A549 (cell line): ENCODE results near the gene NAV3. TPM values are rescaled to one million over a fixed set of nuclear protein-coding genes. Genes with fewer than 3 reads are reported as not detected.

Experiments used
- ATAC-seq, 2 experiments: fragments of 200-7000 bp in 1 of 2; fragments of >200 bp in 1 of 2; cut with Nextera tagmentation in 1 of 2; cut with Tn5 transposase in 1 of 2; 3 replicates each; pipeline versions ENCODE4 v1.8.0 to v1.9.1; 2018 to 2020; ENCODE audit warnings: mild to moderate bottlenecking in 1 of 2, moderate library complexity in 1 of 2
- CTCF ChIA-PET: fragments of 300-600 bp; sonication (Branson Sonifier 250); formaldehyde crosslinking; extraction: SDS; loops from one replicate; lab custom pipeline; 2021; ENCODE audit warnings: antibody characterized with exemption, inconsistent platforms; lab: Yijun Ruan, JAX
- POLR2A ChIA-PET: fragments of 350-600 bp; formaldehyde crosslinking; extraction: SDS; loops from one replicate; lab custom pipeline; 2021; ENCODE audit warnings: antibody characterized with exemption, inconsistent platforms; lab: Yijun Ruan, JAX
- DNase-seq, 2 experiments: peaks; one replicate each; pipeline versions ENCODE4 v3.0.0 to v3.0.0-alpha.2; 2011 to 2016; ENCODE audit warnings: low read depth in 1 of 2, low spot score in 1 of 2
- FAIRE-seq: peaks from 2 replicates; lab custom pipeline; 2011; peaks lifted over from hg19 to GRCh38; lab: Jason Lieb, UNC
- H3K27ac ChIP-seq, 2 experiments: fragments of >200 bp; sonication (Bioruptor Twin); formaldehyde crosslinking; 3 replicates each; pipeline ENCODE4 v1.5.1; 2016 to 2017
- H3K4me1 ChIP-seq: fragments of >200 bp; sonication (Bioruptor Twin); formaldehyde crosslinking; 3 replicates; pipeline ENCODE4 v1.6.1; 2016
- H3K4me2 ChIP-seq: fragments of >200 bp; sonication (Bioruptor Twin); formaldehyde crosslinking; 3 replicates; pipeline ENCODE4 v1.6.1; 2016
- H3K4me3 ChIP-seq: fragments of >200 bp; sonication (Bioruptor Twin); formaldehyde crosslinking; 3 replicates; pipeline ENCODE4 v1.5.1; 2016
- H3K9me3 ChIP-seq: fragments of >200 bp; sonication (Bioruptor Twin); formaldehyde crosslinking; 3 replicates; pipeline ENCODE4 v1.6.1; 2016
- CBX8 ChIP-seq: fragments of 200-600 bp; sonication (generic); IDR thresholded peaks from 2 replicates; pipeline ENCODE4 v1.6.1; 2016
- CEBPB ChIP-seq, 2 experiments: fragments of >200 bp in 1 of 2; sonication (Bioruptor Twin) in 1 of 2; formaldehyde crosslinking in 1 of 2; IDR thresholded peaks; 2 replicates each; pipeline ENCODE4 v1.6.1; 2012 to 2016
- EHMT2 ChIP-seq: fragments of 200-600 bp; sonication (generic); IDR thresholded peaks from 2 replicates; pipeline ENCODE4 v1.6.1; 2016; ENCODE audit warnings: antibody characterized with exemption, low read depth, mild to moderate bottlenecking, moderate library complexity
- ELK1 ChIP-seq: fragments of 150-350 bp; IDR thresholded peaks from 2 replicates; pipeline ENCODE4 v1.6.1; 2014; ENCODE audit warnings: low read depth, mild to moderate bottlenecking, low read length
- EP300 ChIP-seq, 2 experiments: fragments of >200 bp; sonication (Bioruptor Twin); formaldehyde crosslinking; IDR thresholded peaks; 2 replicates in 1 of 2; 3 replicates in 1 of 2; pipeline ENCODE4 v1.6.1; 2016 to 2017
- FOSB ChIP-seq: fragments of 250-450 bp; sonication (Bioruptor Pico); IDR thresholded peaks from 2 replicates; pipeline ENCODE4 v1.5.0; 2020; ENCODE audit warnings: mild to moderate bottlenecking, moderate library complexity
- HDAC2 ChIP-seq: fragments of 200-600 bp; sonication (generic); IDR thresholded peaks from 2 replicates; pipeline ENCODE4 v1.6.1; 2016
- HOXB13 ChIP-seq: fragments of 250-450 bp; sonication (Bioruptor Pico); IDR thresholded peaks from 2 replicates; pipeline ENCODE4 v1.5.0; 2020; ENCODE audit warnings: low read depth, mild to moderate bottlenecking, moderate library complexity
- JUNB ChIP-seq: fragments of >200 bp; sonication (Bioruptor Twin); formaldehyde crosslinking; IDR thresholded peaks from 2 replicates; pipeline ENCODE4 v1.6.1; 2016
- MAFK ChIP-seq: fragments of 450-650 bp; IDR thresholded peaks from 2 replicates; pipeline ENCODE4 v1.6.1; 2014; ENCODE audit not compliant: partially characterized antibody
- MYC ChIP-seq: IDR thresholded peaks from 2 replicates; pipeline ENCODE4 v1.6.1; 2012; ENCODE audit warnings: mild to moderate bottlenecking, inconsistent platforms, low read length, improper control_type of control experiment, borderline replicate concordance
- NPAS2 ChIP-seq: fragments of 250-450 bp; sonication (Bioruptor Pico); IDR thresholded peaks from 2 replicates; pipeline ENCODE4 v1.8.0; 2022; ENCODE audit warnings: mild to moderate bottlenecking, moderate library complexity, borderline replicate concordance
- PBX3 ChIP-seq: IDR thresholded peaks from 2 replicates; pipeline ENCODE4 v1.6.1; 2012
- REST ChIP-seq: fragments of 200-600 bp; sonication (generic); IDR thresholded peaks from 2 replicates; pipeline ENCODE4 v1.6.1; 2016; ENCODE audit warnings: antibody characterized with exemption, mild to moderate bottlenecking, moderate library complexity
- WGBS: methylation state at CpG from one replicate; pipeline ENCODE4 v1.1.6; 2017; ENCODE audit errors: missing lambda C conversion rate; 5-methylcytosine and 5-hydroxymethylcytosine counted together
- polyA plus RNA-seq, 4 experiments: library from polyadenylated mRNA; depleted of rRNA in 3 of 4; stranded (reverse); fragments of >200 nt; fragmentation: RNase III in 1 of 4; extraction: RNeasy Plus Mini Kit Qiagen cat#74134 plus additional on column Dnase treatment in 1 of 4; gene quantifications; 2 replicates in 3 of 4; 3 replicates in 1 of 4; pipeline ENCODE4 v1.2.3, GENCODE V29; 2011 to 2017
- TF ChIP-seq, protein P1 (sequence below): IDR thresholded peaks from 2 replicates; pipeline ENCODE4 v1.6.1; 2012; ENCODE audit warnings: low read depth, borderline replicate concordance
- TF ChIP-seq, protein P2 (sequence below): fragments of >200 bp; sonication (Bioruptor Twin); formaldehyde crosslinking; IDR thresholded peaks from 2 replicates; pipeline ENCODE4 v1.6.1; 2016

The NAV3 gene
- polyA plus RNA-seq, 2 of the 4 experiments (the other 2 are of a cell fraction): 8.6 to 9.7 TPM

DNA sequence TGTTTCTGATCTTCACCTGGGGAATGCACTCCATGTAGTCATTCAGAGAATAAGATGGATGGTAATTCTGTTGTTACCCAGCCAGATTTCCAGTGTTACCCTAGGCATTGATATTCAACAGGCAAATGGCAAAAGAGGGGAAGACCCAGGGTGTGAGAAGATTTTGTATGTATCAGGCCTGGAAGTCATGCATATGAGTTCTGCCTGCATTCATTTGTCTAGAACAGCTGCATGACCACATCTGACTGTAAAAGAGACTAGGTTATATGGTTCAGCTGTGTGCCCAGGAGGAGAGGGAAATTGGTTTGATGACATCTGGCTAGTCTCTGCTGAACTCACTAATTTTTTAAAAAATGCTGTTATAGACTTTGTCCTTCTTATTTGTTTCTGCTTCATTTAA, 224.9 kb downstream of the NAV3 start:
- H3K27ac ChIP-seq: no peak overlapping the region
- ATAC-seq (no peak), FAIRE-seq (no peak), DNase-seq (no peak)
- CTCF ChIA-PET: no interaction called here
- no peaks in the 10 kb centered on the region for H3K9me3 ChIP-seq
- no peaks in the 10 kb centered on the region for H3K4me1 ChIP-seq
- no peak overlapping the region for H3K4me3 ChIP-seq
- POLR2A ChIA-PET: no interaction called here
- TF ChIP-seq EHMT2 (no peak), CBX8 (no peak), NPAS2 (no peak), HOXB13 (no peak), ELK1 (no peak), JUNB (no peak), MYC (no peak), REST (no peak), CEBPB (IDR thresholded peaks at IDR 0.05) (no peak)
- TF ChIP-seq, protein P1, sequence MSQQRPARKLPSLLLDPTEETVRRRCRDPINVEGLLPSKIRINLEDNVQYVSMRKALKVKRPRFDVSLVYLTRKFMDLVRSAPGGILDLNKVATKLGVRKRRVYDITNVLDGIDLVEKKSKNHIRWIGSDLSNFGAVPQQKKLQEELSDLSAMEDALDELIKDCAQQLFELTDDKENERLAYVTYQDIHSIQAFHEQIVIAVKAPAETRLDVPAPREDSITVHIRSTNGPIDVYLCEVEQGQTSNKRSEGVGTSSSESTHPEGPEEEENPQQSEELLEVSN: no peak
- no peak overlapping the region for H3K4me2 ChIP-seq

DNA sequence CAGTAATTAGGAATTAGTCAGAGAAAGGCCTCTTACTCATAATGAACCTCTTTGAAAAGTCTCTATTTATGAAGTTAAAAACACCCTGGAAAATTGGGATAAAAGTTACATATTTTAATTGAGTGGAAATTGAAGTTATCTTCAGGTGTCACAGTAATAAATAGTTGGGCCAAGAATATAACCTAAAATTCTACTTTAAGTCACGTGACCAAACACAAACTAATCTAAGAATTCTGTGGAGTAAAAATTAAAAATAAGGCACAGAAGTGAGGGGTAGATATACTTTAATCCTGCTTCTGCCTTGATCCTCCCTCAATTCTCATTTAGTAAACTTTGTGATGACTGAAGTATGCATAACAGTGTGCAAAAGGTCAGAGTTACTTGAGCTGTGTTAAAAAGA, 226.4 kb downstream of the NAV3 start:
- Histone ChIP-seq H3K4me2 (no peak overlapping the region), H3K9me3 (no peaks in the 10 kb centered on the region), H3K4me1 (peaks cover under 1% of the 10 kb centered on the region; the same call in 2 of the 3 replicates), H3K27ac (no peak overlapping the region), H3K4me3 (no peak overlapping the region)
- CTCF ChIA-PET: no interaction called here
- TF ChIP-seq PBX3: no peak
- TF ChIP-seq CBX8: no peak
- no peak for TF ChIP-seq ELK1
- no peak for TF ChIP-seq HOXB13
- no peak for TF ChIP-seq FOSB (CRISPR knock-in tag)
- no peak for TF ChIP-seq MAFK
- no peak for TF ChIP-seq EP300 (IDR thresholded peaks at IDR 0.05)
- TF ChIP-seq, protein P2, sequence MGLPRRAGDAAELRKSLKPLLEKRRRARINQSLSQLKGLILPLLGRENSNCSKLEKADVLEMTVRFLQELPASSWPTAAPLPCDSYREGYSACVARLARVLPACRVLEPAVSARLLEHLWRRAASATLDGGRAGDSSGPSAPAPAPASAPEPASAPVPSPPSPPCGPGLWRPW: no peak
- no peak for TF ChIP-seq HDAC2
- POLR2A ChIA-PET: no interaction called here
- FAIRE-seq: no peak
- DNase-seq: no peak
- 92% methylated on average over 1 of the region's 1 CpG for WGBS
- no peak for ATAC-seq
